ENCODE data around the gene MAD1L1.

Gene MAD1L1

GRCh38 chr7:2076649-2077064 lies 156.1 kb downstream of the MAD1L1 start:
- 98% methylated on average over 27 of the region's 27 CpGs for WGBS
- DNase-seq = no peak
- no peak overlapping the region for H3K4me3 ChIP-seq (ENCODE audit: insufficient read depth in 1 of 2, low read depth in 1 of 2, low read length in 2 of 2)
- no peak overlapping the region for H3K27ac ChIP-seq (ENCODE audit: low read length, poor library complexity, severe bottlenecking)
- peaks cover 9 to 61% of the 10 kb centered on the region in 2 experiments for H3K36me3 ChIP-seq (ENCODE audit: control insufficient read depth in 1 of 2, insufficient read depth in 2 of 2, low read depth in 1 of 2, low read length in 2 of 2)
- H4K8ac ChIP-seq (ENCODE audit: low read length) = no peak overlapping the region
- H3K9me3 ChIP-seq (ENCODE audit: control insufficient read depth, low read length) = no peaks in the 10 kb centered on the region
- H3K9ac ChIP-seq (ENCODE audit: low read length) = no peak overlapping the region
- H2BK120ac ChIP-seq (ENCODE audit: low read depth, low read length) = no peak overlapping the region
- H2AFZ ChIP-seq (ENCODE audit: low read depth, low read length) = no peak overlapping the region
- no peaks in the 10 kb centered on the region for H3K27me3 ChIP-seq (ENCODE audit: control insufficient read depth in 1 of 2, insufficient read depth in 1 of 2, low read length in 2 of 2)
- no peak overlapping the region for H2BK15ac ChIP-seq (ENCODE audit: low read depth, poor library complexity, severe bottlenecking)
- H3K4ac ChIP-seq (ENCODE audit: low read depth in 1 of 2, low read length in 2 of 2) = no peak overlapping the region
- H3K4me1 ChIP-seq (ENCODE audit: control insufficient read depth, insufficient read depth, low read depth, low read length) = peaks cover 4% of the 10 kb centered on the region
- H3K14ac ChIP-seq (ENCODE audit: low read length in 2 of 2) = no peak overlapping the region
- H2AK5ac ChIP-seq (ENCODE audit: low read length, severe bottlenecking) = no peak overlapping the region
- H3K18ac ChIP-seq (ENCODE audit: low read depth in 1 of 2, low read length in 2 of 2) = no peak overlapping the region
- H3K79me1 ChIP-seq (replicated peaks; ENCODE audit: low read length, poor library complexity, severe bottlenecking) = peaks cover 11% of the 10 kb centered on the region
- no peak overlapping the region for H3K4me2 ChIP-seq (ENCODE audit: low read length, poor library complexity, severe bottlenecking)
- no peak overlapping the region for H3K23ac ChIP-seq (ENCODE audit: low read length in 2 of 2)
- H4K91ac ChIP-seq (ENCODE audit: low read length) = peak overlapping the region; percentile 28
- no peak overlapping the region for H2BK12ac ChIP-seq (ENCODE audit: low read length in 2 of 2)
- no peak overlapping the region for H2BK5ac ChIP-seq (ENCODE audit: low read depth, low read length, poor library complexity, severe bottlenecking)

- H3K9ac ChIP-seq (ENCODE audit: low read length) = no peak overlapping the region
- peaks cover 4% of the 10 kb centered on the region for H3K4me1 ChIP-seq (ENCODE audit: control insufficient read depth, insufficient read depth, low read depth, low read length)
- no peak overlapping the region for H2BK15ac ChIP-seq (ENCODE audit: low read depth, poor library complexity, severe bottlenecking)
- H3K14ac ChIP-seq (ENCODE audit: low read length in 2 of 2) = no peak overlapping the region
- no peak overlapping the region for H2BK120ac ChIP-seq (ENCODE audit: low read depth, low read length)
- no peaks in the 10 kb centered on the region for H3K27me3 ChIP-seq (ENCODE audit: control insufficient read depth in 1 of 2, insufficient read depth in 1 of 2, low read length in 2 of 2)
- WGBS = 95% methylated on average over 17 of the region's 17 CpGs
- DNase-seq = no peak
- no peak overlapping the region for H2BK12ac ChIP-seq (ENCODE audit: low read length in 2 of 2)
- no peak overlapping the region for H2BK5ac ChIP-seq (ENCODE audit: low read depth, low read length, poor library complexity, severe bottlenecking)
- no peak overlapping the region for H3K4me3 ChIP-seq (ENCODE audit: insufficient read depth in 1 of 2, low read depth in 1 of 2, low read length in 2 of 2)
- H3K36me3 ChIP-seq (ENCODE audit: control insufficient read depth in 1 of 2, insufficient read depth in 2 of 2, low read depth in 1 of 2, low read length in 2 of 2) = peaks cover 9 to 57% of the 10 kb centered on the region in 2 experiments
- no peak overlapping the region for H3K27ac ChIP-seq (ENCODE audit: low read length, poor library complexity, severe bottlenecking)
- no peak overlapping the region for H3K4me2 ChIP-seq (ENCODE audit: low read length, poor library complexity, severe bottlenecking)
- H4K8ac ChIP-seq (ENCODE audit: low read length) = no peak overlapping the region
- no peak overlapping the region for H2AFZ ChIP-seq (ENCODE audit: low read depth, low read length)
- no peak overlapping the region for H2AK5ac ChIP-seq (ENCODE audit: low read length, severe bottlenecking)
- H3K23ac ChIP-seq (ENCODE audit: low read length in 2 of 2) = no peak overlapping the region
- peaks cover 11% of the 10 kb centered on the region for H3K79me1 ChIP-seq (replicated peaks; ENCODE audit: low read length, poor library complexity, severe bottlenecking)
- no peak overlapping the region for H4K91ac ChIP-seq (ENCODE audit: low read length)
- no peak overlapping the region for H3K18ac ChIP-seq (ENCODE audit: low read depth in 1 of 2, low read length in 2 of 2)
- no peak overlapping the region for H3K4ac ChIP-seq (ENCODE audit: low read depth in 1 of 2, low read length in 2 of 2)
- H3K9me3 ChIP-seq (ENCODE audit: control insufficient read depth, low read length) = no peaks in the 10 kb centered on the region
Measured at GRCh38 chr7:2075811-2076210, 156.9 kb downstream of the MAD1L1 start.

GRCh38 chr7:2074691-2075090 lies 158.1 kb downstream of the MAD1L1 start:
- H3K9ac ChIP-seq (ENCODE audit: low read length) = no peak overlapping the region
- H4K8ac ChIP-seq (ENCODE audit: low read length) = no peak overlapping the region
- no peak overlapping the region for H4K91ac ChIP-seq (ENCODE audit: low read length)
- no peak overlapping the region for H2BK5ac ChIP-seq (ENCODE audit: low read depth, low read length, poor library complexity, severe bottlenecking)
- peaks cover 11% of the 10 kb centered on the region for H3K79me1 ChIP-seq (replicated peaks; ENCODE audit: low read length, poor library complexity, severe bottlenecking)
- no peak for DNase-seq
- H2AFZ ChIP-seq (ENCODE audit: low read depth, low read length) = no peak overlapping the region
- H2BK15ac ChIP-seq (ENCODE audit: low read depth, poor library complexity, severe bottlenecking) = no peak overlapping the region
- peaks cover 9 to 57% of the 10 kb centered on the region in 2 experiments for H3K36me3 ChIP-seq (ENCODE audit: control insufficient read depth in 1 of 2, insufficient read depth in 2 of 2, low read depth in 1 of 2, low read length in 2 of 2)
- H3K4me3 ChIP-seq (ENCODE audit: insufficient read depth in 1 of 2, low read depth in 1 of 2, low read length in 2 of 2) = no peak overlapping the region
- H3K4me1 ChIP-seq (ENCODE audit: control insufficient read depth, insufficient read depth, low read depth, low read length) = peaks cover 9% of the 10 kb centered on the region
- no peak overlapping the region for H2AK5ac ChIP-seq (ENCODE audit: low read length, severe bottlenecking)
- WGBS = 97% methylated on average over 17 of the region's 17 CpGs
- H3K27ac ChIP-seq (ENCODE audit: low read length, poor library complexity, severe bottlenecking) = no peak overlapping the region
- H3K18ac ChIP-seq (ENCODE audit: low read depth in 1 of 2, low read length in 2 of 2) = no peak overlapping the region
- H3K27me3 ChIP-seq (ENCODE audit: control insufficient read depth in 1 of 2, insufficient read depth in 1 of 2, low read length in 2 of 2) = no peaks in the 10 kb centered on the region
- H2BK120ac ChIP-seq (ENCODE audit: low read depth, low read length) = no peak overlapping the region
- H3K4ac ChIP-seq (ENCODE audit: low read depth in 1 of 2, low read length in 2 of 2) = no peak overlapping the region
- no peaks in the 10 kb centered on the region for H3K9me3 ChIP-seq (ENCODE audit: control insufficient read depth, low read length)
- no peak overlapping the region for H2BK12ac ChIP-seq (ENCODE audit: low read length in 2 of 2)
- no peak overlapping the region for H3K14ac ChIP-seq (ENCODE audit: low read length in 2 of 2)
- no peak overlapping the region for H3K4me2 ChIP-seq (ENCODE audit: low read length, poor library complexity, severe bottlenecking)
- no peak overlapping the region for H3K23ac ChIP-seq (ENCODE audit: low read length in 2 of 2)

- H3K4me3 ChIP-seq (ENCODE audit: insufficient read depth in 1 of 2, low read depth in 1 of 2, low read length in 2 of 2) = no peak overlapping the region
- no peak overlapping the region for H2BK15ac ChIP-seq (ENCODE audit: low read depth, poor library complexity, severe bottlenecking)
- no peak overlapping the region for H3K9ac ChIP-seq (ENCODE audit: low read length)
- no peak overlapping the region for H2BK120ac ChIP-seq (ENCODE audit: low read depth, low read length)
- H3K27ac ChIP-seq (ENCODE audit: low read length, poor library complexity, severe bottlenecking) = no peak overlapping the region
- H2BK12ac ChIP-seq (ENCODE audit: low read length in 2 of 2) = no peak overlapping the region
- peaks cover 19% of the 10 kb centered on the region for H3K4me1 ChIP-seq (ENCODE audit: control insufficient read depth, insufficient read depth, low read depth, low read length)
- no peak overlapping the region for H3K23ac ChIP-seq (ENCODE audit: low read length in 2 of 2)
- peaks cover 3% of the 10 kb centered on the region for H3K79me1 ChIP-seq (replicated peaks; ENCODE audit: low read length, poor library complexity, severe bottlenecking)
- WGBS = 90% methylated on average over 7 of the region's 13 CpGs
- H3K36me3 ChIP-seq (ENCODE audit: control insufficient read depth in 1 of 2, insufficient read depth in 2 of 2, low read depth in 1 of 2, low read length in 2 of 2) = peaks cover 18 to 57% of the 10 kb centered on the region in 2 experiments
- H4K8ac ChIP-seq (ENCODE audit: low read length) = no peak overlapping the region
- H3K14ac ChIP-seq (ENCODE audit: low read length in 2 of 2) = no peak overlapping the region
- H2AK5ac ChIP-seq (ENCODE audit: low read length, severe bottlenecking) = no peak overlapping the region
- H3K9me3 ChIP-seq (ENCODE audit: control insufficient read depth, low read length) = no peaks in the 10 kb centered on the region
- H2BK5ac ChIP-seq (ENCODE audit: low read depth, low read length, poor library complexity, severe bottlenecking) = no peak overlapping the region
- no peak overlapping the region for H2AFZ ChIP-seq (ENCODE audit: low read depth, low read length)
- no peak overlapping the region for H3K4me2 ChIP-seq (ENCODE audit: low read length, poor library complexity, severe bottlenecking)
- no peaks in the 10 kb centered on the region for H3K27me3 ChIP-seq (ENCODE audit: control insufficient read depth in 1 of 2, insufficient read depth in 1 of 2, low read length in 2 of 2)
- H4K91ac ChIP-seq (ENCODE audit: low read length) = no peak overlapping the region
- H3K4ac ChIP-seq (ENCODE audit: low read depth in 1 of 2, low read length in 2 of 2) = no peak overlapping the region
- no peak for DNase-seq
- H3K18ac ChIP-seq (ENCODE audit: low read depth in 1 of 2, low read length in 2 of 2) = no peak overlapping the region
Measured at GRCh38 chr7:2072798-2073197, 159.9 kb downstream of the MAD1L1 start.

All from mesenchymal stem cell (in vitro differentiated cells and primary cell).